ENCODE measurements around the gene EXO1.

- no peak for TF ChIP-seq CTCF (IDR thresholded peaks at IDR 0.05)
- TF ChIP-seq POLR2A (IDR thresholded peaks at IDR 0.05), result no peak
Measured at GRCh38 chr1:241802863-241803262, 45.1 kb upstream of the EXO1 start.
